GM19468 (cell line): ENCODE data around the gene SRC.
"Not testable (repeated sequence)": the region's sequence is repeated elsewhere in the genome, so short reads cannot be mapped to it uniquely, and the experiment has no call there.

Experiments
- ATAC-seq: cut with Tn5 transposase; IDR thresholded peaks from one replicate; pipeline ENCODE4 v1.9.1; 2021; ENCODE audit warnings: mild to moderate bottlenecking, moderate library complexity, moderate number of reproducible peaks; ENCODE audit not compliant: unreplicated experiment; ENCODE audit errors: extremely low read depth

Gene SRC

DNA sequence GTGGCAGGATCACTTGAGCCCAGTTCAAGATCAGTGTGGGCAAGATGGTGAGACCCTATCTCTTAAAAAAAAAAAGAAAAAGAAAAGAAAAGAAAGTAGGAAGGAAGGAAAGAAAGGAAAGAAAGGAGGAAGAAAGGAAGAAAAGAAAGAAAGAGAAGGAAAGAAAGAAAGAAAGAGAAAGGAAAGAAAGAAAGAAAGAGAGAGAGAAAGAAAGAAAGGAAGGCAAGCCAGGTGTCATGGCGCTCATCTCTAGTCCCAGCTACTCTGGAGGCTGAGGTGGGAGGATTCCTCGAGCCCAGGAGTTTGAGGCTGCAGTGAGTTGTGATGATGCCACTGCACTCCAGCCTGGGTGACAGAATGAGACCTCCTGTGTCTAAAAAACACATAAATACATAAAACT, 11.5 kb upstream of the SRC start:
- ATAC-seq, result no peak

DNA sequence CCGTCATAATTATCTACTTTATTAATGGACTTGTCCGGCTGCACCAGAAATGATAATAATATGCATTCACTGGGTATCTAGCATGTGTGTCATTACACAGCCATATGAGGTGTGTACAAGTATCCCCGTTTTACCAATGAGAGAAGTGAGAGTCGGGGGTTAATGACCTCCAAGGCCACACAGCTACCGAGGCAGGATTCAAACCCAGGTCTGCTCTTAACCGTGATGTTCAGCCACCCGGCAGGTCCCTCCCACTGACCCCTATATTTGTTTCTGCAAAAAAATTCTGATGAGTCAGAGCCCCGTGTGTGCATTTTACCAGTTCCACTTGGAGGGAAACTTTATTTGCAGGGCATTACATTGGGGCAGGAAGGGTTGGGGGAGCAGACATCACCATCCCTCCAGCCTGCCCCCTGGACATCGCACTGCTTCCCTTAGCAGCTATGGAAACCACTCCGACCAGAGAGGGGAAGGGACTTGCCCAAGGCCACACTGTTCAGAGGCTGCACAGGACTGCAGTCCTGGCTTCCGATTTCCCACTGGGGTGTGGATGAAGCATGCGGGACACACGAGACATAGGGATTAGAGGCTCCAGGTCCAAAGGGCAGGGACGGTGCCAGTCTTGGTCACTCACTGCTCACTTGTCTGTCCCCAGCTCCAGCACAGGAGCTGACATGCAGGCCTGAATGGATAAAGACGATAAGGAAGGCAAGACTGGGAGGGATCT, 10.1 kb upstream of the SRC start:
- ATAC-seq, result no peak

DNA sequence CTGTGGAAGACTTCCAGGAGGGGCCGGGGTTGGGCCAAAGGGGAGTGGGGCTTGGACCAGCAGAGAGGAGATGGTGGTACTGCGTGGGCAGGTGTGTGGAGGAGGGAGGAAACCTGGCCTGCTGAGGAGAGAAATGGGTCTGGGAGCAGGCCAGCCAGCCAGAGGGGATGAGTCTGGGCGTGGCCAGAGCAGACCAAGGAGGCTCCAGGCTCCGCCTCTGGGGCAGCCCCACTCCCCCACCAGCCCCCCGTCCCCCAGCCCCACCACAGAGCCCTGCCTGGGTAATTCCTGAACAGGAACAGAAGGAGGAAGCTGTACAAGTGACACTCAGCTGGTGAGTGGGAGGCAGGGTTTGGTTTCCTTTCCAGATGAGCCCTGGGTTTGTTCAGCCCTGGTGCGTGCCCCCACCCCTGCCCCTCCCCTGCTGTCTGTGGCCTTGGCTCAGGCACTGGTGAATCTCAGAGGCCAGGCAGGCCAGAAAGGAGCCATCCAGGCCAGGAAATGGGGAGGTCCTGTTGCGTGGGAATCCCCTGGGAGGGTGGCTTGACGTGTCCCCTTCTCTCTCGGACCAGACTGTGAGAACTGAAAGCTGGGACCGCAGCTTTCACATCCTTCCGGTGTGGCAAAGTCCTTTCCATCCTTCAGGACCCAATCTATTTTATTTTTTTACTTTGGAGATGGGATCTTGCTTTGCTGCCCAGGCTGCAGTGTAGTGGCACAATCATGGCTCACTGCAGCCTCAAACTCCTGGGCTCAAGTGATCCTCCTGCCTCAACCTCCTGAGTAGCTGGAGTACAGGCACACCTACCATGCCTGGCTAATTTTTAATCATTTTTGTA, 9.4 kb upstream of the SRC start:
- peak; percentile 51 for ATAC-seq

DNA sequence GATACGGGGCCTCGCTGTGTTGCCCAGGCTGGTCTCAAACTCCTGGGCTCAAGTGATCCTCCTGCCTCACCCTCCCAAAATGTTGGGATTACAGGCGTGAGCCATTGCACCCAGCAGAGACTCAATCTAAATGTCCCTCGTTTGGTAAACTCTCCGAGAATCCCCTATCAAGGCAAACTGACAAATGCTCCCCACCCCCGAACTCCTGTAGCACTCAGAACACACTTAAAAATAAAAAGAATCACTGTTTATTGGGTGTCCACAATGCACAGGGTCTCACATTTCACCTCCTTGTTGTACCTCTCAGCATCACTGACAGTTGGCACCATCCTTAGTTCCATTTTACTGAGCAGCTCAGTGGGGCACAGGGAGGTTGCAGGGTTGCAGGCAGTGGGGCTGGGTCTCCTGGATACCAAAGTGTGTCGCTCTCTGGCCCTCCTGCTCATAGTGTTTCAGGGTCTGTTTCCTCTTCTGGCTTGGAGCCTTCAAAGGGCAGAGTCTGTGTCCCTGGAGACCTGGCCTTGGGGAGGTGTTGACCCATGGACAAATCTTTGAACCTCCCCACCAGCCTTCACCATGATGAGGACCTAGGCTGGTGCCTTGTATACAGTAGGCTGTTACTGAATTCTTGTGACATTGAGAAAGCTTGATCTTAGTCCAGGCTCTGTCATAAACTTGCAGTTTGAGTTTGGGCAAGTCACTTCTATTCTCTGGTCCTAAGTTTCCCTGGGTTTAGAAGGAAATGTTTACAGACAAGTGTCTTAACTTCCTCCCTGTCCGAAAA, 8.5 kb upstream of the SRC start:
- ATAC-seq, result no peak

DNA sequence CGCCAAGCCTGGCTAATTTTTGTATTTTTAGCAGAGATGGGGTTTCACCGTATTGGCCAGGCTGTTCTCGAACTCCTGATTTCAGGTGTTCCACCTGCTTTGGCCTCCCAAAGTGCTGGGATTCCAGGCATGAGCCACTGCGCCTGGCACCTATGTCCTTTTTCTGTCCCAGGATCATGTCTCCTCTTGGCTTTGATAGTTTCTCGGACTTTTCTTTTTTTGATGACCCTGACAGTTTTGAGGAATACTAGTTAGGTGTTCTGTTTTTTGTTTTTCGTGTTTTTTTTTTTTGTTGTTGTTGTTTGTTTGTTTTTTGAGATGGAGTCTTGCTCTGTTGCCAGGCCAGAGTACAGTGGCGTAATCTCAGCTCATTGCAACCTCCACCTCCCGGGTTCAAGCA, 7.6 kb upstream of the SRC start:
- ATAC-seq, result not testable (repeated sequence)

DNA sequence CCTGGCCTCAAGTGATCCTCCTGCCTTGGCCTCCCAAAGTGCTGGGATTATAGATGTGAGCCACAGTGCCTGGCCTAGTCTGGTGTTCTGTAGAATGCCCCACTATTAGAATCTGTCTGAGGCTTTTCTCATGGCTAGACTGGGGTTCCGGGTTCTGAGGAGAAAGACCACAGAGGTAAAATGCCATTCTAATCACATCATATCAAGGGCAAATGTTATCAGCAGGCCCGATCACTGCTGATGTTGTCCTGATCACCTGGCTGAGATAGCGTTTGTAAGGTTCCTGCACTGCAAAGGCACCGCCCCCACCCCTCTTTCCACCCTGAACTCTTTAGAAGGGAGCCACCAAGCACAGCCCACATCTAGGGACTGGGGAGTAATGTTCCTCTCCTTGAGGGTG, 6.7 kb upstream of the SRC start:
- no peak for ATAC-seq

DNA sequence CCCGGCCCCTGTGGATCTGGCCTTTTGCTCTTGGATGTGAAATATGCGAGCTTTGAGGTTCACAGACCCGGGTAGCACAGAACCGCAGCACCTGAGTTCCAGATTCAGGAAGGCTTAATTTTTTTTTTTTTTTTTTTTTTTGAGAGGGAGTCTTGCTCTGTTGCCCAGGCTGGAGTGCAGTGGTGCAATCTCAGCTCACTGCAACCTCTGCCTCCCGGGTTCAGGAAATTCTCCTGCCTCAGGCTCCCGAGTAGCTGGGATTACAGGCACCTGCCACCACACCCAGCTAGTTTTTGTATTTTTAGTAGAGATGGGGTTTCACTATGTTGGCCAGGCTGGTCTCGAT, 6.2 kb upstream of the SRC start:
- not testable (repeated sequence) for ATAC-seq

DNA sequence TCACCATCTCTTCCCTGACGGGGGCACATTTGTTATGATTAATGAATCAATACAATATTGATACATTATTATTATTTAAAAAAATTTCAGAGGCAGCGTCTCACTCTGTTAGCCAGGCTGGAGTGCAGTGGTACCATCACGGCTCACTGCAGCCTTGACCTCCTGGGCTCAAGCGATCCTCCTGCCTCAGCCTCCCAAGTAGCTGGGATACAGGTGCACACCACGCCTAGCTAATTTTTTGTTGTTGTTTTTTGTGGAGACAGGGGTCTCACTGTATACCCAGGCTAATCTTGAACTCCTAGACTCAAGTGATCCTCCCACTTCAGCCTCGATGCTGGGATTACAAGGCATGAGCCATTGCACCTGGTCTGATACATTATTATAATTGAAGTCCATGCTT, 4.9 kb upstream of the SRC start:
- ATAC-seq, result no peak

DNA sequence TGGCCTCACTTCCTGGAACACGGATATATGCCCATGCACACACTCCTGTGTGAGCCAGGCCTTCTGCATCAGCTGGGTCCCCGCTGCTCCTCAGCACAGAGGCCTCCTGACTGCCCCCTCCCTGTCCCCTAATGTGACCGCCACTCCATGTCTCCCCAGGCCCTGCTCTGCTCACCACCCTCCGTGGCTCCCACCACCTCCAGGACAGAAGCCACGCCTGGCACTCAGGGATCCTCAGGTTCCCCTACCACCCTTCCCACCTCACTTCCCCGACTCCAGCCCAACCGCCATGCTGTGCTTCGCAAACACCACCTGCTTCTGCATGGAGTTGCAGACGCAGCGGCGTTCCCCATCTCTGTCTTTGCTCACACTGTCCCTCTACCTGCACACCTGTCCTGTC, 4.3 kb upstream of the SRC start:
- no peak for ATAC-seq

DNA sequence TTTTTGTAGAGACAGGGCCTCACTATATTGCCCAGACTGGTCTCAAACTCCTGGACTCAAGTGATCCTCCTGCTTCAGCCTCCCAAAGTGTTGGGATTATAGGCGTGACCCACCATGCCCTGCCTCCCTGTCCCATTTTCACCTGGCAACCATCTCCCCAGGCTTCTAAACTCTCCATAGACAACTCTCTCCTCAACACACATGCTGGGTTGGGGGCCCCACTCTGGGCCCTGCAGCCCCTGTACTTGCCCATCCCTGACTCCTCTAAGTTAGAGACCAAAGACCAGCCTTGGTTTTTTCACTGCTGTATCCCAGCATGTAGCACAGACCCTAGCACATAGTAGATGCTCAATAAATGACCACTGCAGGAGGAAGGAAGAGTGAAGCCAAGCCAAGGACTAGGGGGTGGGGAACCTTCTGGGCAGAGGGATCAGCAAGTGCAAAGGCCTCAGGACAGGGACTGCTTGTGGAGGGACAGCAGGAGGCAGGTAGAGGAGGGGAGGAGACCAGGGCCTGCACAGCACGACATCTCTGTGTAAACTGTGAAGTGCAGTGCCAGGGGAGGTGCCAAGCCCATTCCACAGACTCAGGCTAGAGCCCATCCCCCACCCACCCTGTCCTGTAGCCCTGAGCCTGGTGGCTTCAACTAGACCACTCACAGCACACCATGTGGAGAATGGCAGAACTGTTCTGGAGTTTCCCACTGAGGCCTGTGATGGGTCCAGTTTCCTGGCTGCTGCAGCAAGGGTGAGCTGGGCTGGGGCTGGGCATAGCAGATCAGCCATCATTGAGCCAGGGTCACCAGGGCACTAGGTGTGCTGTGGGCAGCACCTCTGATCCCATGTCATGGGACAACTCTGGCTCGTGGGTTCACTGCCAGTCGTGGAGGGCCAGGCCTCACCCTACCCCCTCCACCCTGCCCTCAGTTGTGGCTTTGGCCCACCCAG, 3.4 kb upstream of the SRC start:
- ATAC-seq, result no peak

DNA sequence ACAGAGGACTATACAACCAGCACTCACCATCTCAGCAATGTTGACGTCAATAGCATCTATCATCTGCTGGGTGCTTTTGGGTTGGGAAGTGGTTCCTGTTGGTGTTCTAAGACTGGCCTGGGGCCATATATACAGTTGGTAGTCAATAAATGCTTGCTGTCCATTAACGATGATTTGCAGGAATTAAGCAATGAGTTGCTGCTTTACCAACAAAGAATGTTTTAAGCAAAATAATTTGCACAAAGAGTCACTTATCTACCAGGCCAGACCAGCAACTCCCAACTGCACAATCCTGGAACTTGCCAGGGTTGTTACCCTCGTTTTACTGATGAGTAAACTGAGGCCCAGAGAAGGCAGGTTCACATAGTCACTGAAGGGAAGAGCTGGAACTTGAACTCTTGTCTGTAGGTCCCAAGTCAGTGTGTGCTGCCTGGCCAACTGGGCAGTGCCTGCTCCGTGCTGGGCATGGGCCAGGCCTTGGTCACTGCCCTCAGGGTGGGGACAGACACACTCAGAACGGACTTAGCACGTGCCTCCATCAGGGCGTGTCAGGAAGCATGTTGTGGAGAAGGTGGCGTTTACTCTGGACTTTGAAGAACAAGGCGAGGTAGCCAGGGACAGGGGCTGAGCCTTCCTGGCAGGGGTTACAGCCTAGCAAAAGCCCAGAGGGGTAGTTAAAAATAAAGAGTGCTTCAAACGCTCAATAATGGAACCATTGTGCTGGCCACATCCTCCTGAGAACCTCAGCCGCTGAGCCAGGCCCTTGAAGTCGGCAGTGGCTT, 2.5 kb upstream of the SRC start:
- no peak for ATAC-seq

DNA sequence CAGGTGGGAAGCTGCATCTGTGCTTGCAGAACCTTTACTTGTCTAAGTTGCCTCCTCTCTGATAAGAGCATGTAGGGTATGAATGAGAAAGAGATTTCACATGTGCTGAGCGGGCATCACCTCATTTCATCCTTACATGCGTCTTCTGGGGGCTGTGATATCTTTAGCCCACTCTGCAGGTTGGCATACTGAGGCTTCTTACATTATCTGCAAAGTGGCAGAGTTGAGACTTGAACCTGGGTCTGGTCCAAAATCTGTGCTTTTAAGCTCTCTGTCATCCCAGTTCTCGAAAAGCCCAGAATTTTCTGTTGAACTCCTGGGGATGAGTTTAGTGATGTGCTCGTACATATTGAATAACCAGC, 2.0 kb upstream of the SRC start:
- no peak for ATAC-seq

DNA sequence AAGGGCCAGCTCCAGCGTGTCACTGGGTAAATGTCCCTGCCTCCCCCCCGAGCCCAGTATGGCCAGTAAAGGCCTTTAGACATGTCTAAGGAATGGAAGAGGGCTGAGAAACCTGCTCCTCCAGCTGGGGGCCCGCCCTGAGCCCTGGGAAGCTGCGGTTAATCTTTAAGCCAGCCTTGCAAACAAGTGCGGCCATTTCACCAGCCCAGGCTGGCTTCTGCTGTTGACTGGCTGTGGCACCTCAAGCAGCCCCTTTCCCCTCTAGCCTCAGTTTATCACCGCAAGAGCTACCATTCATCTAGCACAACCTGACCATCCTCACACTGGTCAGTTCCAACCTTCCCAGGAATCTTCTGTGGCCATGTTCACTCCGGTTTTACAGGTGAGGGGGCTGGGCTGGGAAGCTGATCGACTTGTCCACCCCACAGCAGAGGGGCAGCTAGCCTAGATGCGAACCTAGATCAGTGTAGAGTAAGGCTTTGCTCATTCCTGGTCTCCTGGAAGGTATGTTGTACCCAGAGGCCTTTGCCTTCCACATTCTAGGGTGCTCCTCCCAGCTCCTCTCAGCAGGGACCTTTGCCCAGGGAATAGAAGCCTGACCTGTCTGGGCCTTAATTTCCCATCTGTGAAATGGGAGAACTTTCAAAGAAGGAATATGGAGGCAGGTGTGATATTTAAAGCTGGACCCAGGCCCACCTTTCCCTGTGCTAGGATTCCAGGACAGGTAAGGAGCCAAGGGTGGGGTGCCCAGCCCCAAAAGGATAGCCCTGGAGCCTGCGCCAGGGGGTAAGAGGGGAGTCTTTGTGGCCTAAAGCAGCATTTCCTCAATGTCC, 1.2 kb upstream of the SRC start:
- no peak for ATAC-seq

DNA sequence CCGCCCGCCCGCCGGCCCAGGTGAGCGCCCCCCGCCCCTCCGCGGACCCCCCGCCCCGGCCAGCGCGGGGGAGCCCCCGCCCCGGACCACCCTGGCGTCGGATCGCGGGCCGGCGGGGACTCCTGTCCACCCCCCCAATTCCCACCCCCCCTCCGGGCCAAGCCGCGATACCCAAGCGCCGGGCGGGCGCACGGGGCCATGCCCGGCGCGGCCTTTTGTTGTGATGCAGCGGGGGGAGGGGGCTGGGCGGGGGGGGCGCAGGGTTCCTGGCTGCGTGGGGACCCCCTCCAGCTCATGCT, 245 bp downstream of the SRC start:
- ATAC-seq, result no peak

DNA sequence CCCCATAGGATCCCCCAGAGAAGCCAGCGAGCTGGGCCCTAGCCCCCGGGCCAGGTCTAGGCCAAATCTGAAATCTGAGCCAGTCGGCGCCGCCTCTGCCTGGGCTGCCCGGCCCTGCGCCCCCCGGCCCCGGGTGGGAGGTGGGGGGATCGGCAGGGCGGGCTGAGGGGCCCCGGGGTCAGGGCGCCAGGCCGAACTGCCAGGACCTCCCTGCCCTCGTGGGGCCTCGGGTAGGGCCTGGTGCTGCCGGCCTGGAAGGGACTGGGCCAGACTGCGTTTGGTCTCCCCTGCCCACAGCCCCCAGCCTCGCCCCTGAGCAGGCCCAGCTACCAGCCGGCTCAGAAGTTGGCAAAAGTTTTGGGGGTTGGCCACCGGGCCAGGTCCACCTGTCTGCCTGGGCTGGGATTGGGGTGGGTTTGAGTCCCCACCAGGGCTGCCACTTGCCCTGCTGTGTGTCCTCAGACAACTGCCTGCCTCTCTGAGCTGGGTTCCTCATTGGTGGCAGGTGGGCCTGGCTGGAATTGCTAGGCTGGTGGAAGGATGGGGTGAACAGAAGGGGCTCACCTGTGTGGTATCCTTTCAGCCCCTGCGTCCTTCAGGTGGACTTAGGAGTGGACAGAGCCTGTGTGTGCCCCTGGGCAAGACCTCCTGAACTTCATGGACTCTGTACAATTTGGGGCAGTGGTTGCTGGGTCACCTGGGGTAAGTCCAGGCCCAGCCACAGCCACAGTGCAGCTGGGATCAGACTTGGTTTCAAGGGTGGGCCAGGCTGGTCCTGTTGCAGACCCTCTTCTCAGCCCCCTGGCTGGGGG, 801 bp downstream of the SRC start:
- ATAC-seq, result no peak

DNA sequence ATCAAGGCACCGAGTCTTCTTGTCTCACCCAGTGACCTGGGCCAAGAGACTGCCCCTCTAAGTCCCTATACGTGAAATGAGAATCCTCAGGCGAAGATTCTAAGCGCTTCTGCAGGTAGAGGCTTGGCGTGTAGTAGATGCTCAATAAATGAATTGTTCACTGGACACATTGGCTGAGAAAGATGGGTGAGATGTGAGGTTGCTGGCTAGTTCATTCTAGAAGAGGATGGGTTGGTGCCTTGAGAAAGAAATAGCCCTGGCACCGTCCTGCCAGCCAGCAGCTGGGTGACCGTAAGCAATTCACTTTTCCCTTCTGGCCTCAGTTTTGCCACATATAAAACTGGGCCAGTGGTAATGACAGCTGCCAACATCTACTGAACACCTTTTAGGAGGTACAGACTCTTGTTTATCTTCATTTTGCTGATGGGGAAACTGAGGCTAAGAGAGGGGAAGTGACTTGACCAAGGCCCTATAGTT, 1.4 kb downstream of the SRC start:
- ATAC-seq, result no peak

DNA sequence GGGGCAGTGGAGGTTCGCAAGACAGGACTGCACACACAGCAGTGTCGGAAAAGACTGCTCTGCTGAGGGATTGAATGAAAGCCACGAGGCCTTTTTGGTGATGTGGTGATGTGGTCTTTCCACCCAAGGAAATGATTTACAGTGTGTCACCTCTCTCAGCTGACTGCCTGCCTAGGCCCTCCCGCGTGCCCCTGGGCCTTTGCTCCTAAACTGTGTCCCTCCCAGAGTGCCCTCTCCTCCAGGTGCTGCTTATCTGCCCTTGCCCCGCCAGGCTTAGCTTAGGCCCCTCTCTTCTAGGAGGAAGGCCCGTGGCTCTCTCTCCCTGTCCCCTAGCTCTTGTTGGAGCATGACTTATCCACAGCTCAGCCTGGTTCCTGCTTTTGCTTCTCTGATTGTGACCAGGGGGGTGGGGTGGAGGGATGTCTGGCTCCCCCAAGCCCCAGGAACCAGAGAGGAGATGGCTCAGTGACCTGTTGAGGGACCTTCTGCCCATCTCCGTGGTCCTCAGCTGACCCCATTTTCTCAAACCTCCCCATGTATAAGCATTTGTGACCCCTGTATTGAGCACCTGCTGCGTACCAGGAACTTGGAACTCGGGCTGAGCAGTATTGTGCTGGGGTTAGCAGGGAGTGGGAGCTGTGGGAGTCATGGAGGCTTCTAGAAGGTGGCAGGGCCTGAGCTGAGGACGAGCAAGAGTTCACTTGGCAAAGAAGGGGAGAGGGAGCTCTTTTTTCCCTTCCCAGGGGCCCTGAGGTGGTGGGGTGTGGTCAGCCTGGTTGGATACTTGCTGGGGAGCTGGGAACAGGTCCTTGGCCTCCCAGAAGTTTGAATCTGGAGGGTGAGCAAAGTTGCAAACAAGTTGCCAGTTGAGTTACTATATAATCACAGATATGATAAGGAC, 2.2 kb downstream of the SRC start:
- ATAC-seq, result no peak
